K562 (cell line): Measurements from ENCODE around the gene KSR2.

Source experiments
- CREBBP ChIP-seq: IDR thresholded peaks from one replicate; pipeline ENCODE4 v1.6.1; 2012; ENCODE audit warnings: low read depth, mild to moderate bottlenecking, control low read depth, inconsistent platforms, low read length
- KLF6 ChIP-seq: fragments of 250-450 bp; sonication (Bioruptor Pico); IDR thresholded peaks from 2 replicates; pipeline ENCODE4 v1.4.0; 2020; ENCODE audit warnings: mild to moderate bottlenecking, moderate library complexity, borderline replicate concordance
- NFIC ChIP-seq: fragments of 450-650 bp; IDR thresholded peaks from 2 replicates; pipeline ENCODE4 v1.6.1; 2017; ENCODE audit warnings: mild to moderate bottlenecking, inconsistent platforms
- RB1 ChIP-seq: fragments of 450-650 bp; IDR thresholded peaks from 2 replicates; pipeline ENCODE4 v1.6.1; 2017; ENCODE audit warnings: low read depth, mild to moderate bottlenecking
- ZNF583 ChIP-seq: fragments of 250-450 bp; sonication (Bioruptor Pico); IDR thresholded peaks from 2 replicates; pipeline ENCODE4 v1.4.0; 2020
- TF ChIP-seq, protein P1 (sequence below), 2 experiments: fragments of 450-650 bp; IDR thresholded peaks; 2 replicates each; pipeline ENCODE4 v1.6.1; 2018; ENCODE audit warnings: mild to moderate bottlenecking in 2 of 2, low read depth in 1 of 2; ENCODE audit not compliant: partially characterized antibody in 2 of 2

DNA sequence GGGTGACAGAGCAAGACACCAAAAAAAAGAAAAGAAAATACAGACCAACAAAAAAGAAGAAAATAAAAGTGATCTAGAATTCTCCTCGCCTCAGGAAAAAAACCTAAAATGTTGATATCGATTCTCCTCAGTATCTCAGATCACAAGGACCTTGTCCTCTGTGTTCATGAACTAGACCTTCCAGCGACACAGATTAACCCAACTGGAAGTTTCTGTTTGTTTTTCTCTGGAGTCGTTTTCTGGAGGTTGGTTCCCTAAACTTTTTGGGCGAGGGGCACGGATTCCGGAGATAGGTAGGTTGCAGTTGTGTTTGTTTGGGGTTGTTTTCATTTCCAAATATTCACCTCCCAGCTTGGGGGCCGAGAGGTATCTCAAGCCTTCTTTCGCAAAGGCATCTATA is 47.2 kb upstream of the KSR2 start:
- TF ChIP-seq, protein P1, sequence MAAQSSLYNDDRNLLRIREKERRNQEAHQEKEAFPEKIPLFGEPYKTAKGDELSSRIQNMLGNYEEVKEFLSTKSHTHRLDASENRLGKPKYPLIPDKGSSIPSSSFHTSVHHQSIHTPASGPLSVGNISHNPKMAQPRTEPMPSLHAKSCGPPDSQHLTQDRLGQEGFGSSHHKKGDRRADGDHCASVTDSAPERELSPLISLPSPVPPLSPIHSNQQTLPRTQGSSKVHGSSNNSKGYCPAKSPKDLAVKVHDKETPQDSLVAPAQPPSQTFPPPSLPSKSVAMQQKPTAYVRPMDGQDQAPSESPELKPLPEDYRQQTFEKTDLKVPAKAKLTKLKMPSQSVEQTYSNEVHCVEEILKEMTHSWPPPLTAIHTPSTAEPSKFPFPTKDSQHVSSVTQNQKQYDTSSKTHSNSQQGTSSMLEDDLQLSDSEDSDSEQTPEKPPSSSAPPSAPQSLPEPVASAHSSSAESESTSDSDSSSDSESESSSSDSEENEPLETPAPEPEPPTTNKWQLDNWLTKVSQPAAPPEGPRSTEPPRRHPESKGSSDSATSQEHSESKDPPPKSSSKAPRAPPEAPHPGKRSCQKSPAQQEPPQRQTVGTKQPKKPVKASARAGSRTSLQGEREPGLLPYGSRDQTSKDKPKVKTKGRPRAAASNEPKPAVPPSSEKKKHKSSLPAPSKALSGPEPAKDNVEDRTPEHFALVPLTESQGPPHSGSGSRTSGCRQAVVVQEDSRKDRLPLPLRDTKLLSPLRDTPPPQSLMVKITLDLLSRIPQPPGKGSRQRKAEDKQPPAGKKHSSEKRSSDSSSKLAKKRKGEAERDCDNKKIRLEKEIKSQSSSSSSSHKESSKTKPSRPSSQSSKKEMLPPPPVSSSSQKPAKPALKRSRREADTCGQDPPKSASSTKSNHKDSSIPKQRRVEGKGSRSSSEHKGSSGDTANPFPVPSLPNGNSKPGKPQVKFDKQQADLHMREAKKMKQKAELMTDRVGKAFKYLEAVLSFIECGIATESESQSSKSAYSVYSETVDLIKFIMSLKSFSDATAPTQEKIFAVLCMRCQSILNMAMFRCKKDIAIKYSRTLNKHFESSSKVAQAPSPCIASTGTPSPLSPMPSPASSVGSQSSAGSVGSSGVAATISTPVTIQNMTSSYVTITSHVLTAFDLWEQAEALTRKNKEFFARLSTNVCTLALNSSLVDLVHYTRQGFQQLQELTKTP (IDR thresholded peaks at IDR 0.05; ENCODE audit: low read depth in 1 of 2, partially characterized antibody in 2 of 2), result no peak
- TF ChIP-seq RB1, result no peak
- TF ChIP-seq NFIC, result no peak
- TF ChIP-seq KLF6 (CRISPR knock-in tag), result no peak
- no peak for TF ChIP-seq CREBBP
- no peak for TF ChIP-seq ZNF583 (CRISPR knock-in tag)
